Right renal cortex interstitium (tissue), 3 donors: ENCODE results near the gene GJB5. TPM values are rescaled to one million over a fixed set of nuclear protein-coding genes. Genes with fewer than 3 reads are reported as not detected.
"Not testable (repeated sequence)": the region's sequence is repeated elsewhere in the genome, so short reads cannot be mapped to it uniquely, and the experiment has no call there.

Experiments used
- DNase-seq, 3 donors: peaks; one replicate each; pipeline ENCODE4 v3.0.0-alpha.2; 2013; ENCODE audit warnings: low read depth in 3 of 3, low spot score in 2 of 3
- polyA plus RNA-seq, 3 donors: library from polyadenylated mRNA; unstranded; fragments of 120-200 nt; gene quantifications; one replicate each; pipeline ENCODE4 v1.2.1, GENCODE V29; 2013; ENCODE audit not compliant: insufficient read length in 3 of 3

Gene GJB5
- polyA plus RNA-seq, 3 donors = 0.24 to 0.38 (median 0.24) TPM

GRCh38 chr1:34773114-34773513 is 18.3 kb downstream of the GJB5 start:
- not testable (repeated sequence) for DNase-seq

GRCh38 chr1:34774957-34775356 is 20.1 kb downstream of the GJB5 start:
- DNase-seq = no peak

GRCh38 chr1:34776911-34777310 is 22.1 kb downstream of the GJB5 start:
- no peak for DNase-seq

GRCh38 chr1:34777519-34778321 is 22.9 kb downstream of the GJB5 start:
- DNase-seq = no peak

- no peak for DNase-seq
Measured at GRCh38 chr1:34778381-34778780, 23.5 kb downstream of the GJB5 start.

GRCh38 chr1:34779005-34779404 is 24.2 kb downstream of the GJB5 start:
- no peak for DNase-seq

- no peak for DNase-seq
Measured at GRCh38 chr1:34779526-34779925, 24.7 kb downstream of the GJB5 start.

GRCh38 chr1:34779962-34780361 is 25.1 kb downstream of the GJB5 start:
- no peak for DNase-seq

- DNase-seq = no peak
Measured at GRCh38 chr1:34780528-34780927, 25.7 kb downstream of the GJB5 start.

GRCh38 chr1:34781071-34781843 is 26.4 kb downstream of the GJB5 start, which contains the start of gene GJB3:
GJB3 (plus strand) TSS chr1:34781214; CDS start chr1:34784763, 3,549 bp downstream.
- DNase-seq = no peak

- no peak for DNase-seq
Measured at GRCh38 chr1:34781844-34782391, 27.1 kb downstream of the GJB5 start.

GRCh38 chr1:34784751-34785221 is 29.9 kb downstream of the GJB5 start:
- no peak for DNase-seq

- no peak for DNase-seq
Measured at GRCh38 chr1:34785231-34785874, 30.5 kb downstream of the GJB5 start.

GRCh38 chr1:34785875-34786470 is 31.1 kb downstream of the GJB5 start:
- no peak for DNase-seq

- DNase-seq = peak; percentile 30 to 58 (median 36)
Measured at GRCh38 chr1:34786521-34787325, 31.9 kb downstream of the GJB5 start.

GRCh38 chr1:34787461-34788420 is 32.9 kb downstream of the GJB5 start:
- no peak for DNase-seq

GRCh38 chr1:34790985-34791384 is 36.1 kb downstream of the GJB5 start:
- no peak for DNase-seq

GRCh38 chr1:34792424-34792823 is 37.6 kb downstream of the GJB5 start:
- no peak for DNase-seq
